Esophagus muscularis mucosa (tissue), 4 donors: ENCODE measurements around the gene RFX3.

Source experiments
- CTCF ChIP-seq, 3 experiments: fragments of 200-600 bp in 2 of 3; fragments of 450-650 bp in 1 of 3; sonication (generic) in 2 of 3; IDR thresholded peaks; one replicate each; pipeline ENCODE4 v1.5.1; 2017 to 2019; ENCODE audit warnings: antibody characterized with exemption in 3 of 3, mild to moderate bottlenecking in 2 of 3, moderate library complexity in 1 of 3
- EP300 ChIP-seq: sonication (generic); formaldehyde crosslinking; IDR thresholded peaks from one replicate; pipeline ENCODE4 v1.6.1; 2017; ENCODE audit warnings: antibody characterized with exemption
- POLR2A ChIP-seq: fragments of 450-650 bp; IDR thresholded peaks from one replicate; pipeline ENCODE4 v1.6.1; 2017; ENCODE audit warnings: antibody characterized with exemption, moderate library complexity, mild to moderate bottlenecking, low read depth
- POLR2AphosphoS5 ChIP-seq, 2 donors: sonication (generic); formaldehyde crosslinking; IDR thresholded peaks; one replicate each; pipeline ENCODE4 v1.6.1; 2017; ENCODE audit warnings: antibody characterized with exemption in 2 of 2

- TF ChIP-seq CTCF (IDR thresholded peaks at IDR 0.05) (no peak), POLR2A (no peak), POLR2AphosphoS5 (IDR thresholded peaks at IDR 0.05) (no peak), EP300 (no peak)
Observed at GRCh38 chr9:3415906-3416305, 109.9 kb downstream of the RFX3 start.
